HG02610 (cell line): ENCODE data around the gene SCARF2.
"Not testable (repeated sequence)": the region's sequence is repeated elsewhere in the genome, so short reads cannot be mapped to it uniquely, and the experiment has no call there.

Source experiments
- ATAC-seq: cut with Tn5 transposase; IDR thresholded peaks from one replicate; pipeline ENCODE4 v1.9.1; 2021; ENCODE audit warnings: mild to moderate bottlenecking, moderate library complexity; ENCODE audit not compliant: unreplicated experiment

Gene SCARF2

DNA sequence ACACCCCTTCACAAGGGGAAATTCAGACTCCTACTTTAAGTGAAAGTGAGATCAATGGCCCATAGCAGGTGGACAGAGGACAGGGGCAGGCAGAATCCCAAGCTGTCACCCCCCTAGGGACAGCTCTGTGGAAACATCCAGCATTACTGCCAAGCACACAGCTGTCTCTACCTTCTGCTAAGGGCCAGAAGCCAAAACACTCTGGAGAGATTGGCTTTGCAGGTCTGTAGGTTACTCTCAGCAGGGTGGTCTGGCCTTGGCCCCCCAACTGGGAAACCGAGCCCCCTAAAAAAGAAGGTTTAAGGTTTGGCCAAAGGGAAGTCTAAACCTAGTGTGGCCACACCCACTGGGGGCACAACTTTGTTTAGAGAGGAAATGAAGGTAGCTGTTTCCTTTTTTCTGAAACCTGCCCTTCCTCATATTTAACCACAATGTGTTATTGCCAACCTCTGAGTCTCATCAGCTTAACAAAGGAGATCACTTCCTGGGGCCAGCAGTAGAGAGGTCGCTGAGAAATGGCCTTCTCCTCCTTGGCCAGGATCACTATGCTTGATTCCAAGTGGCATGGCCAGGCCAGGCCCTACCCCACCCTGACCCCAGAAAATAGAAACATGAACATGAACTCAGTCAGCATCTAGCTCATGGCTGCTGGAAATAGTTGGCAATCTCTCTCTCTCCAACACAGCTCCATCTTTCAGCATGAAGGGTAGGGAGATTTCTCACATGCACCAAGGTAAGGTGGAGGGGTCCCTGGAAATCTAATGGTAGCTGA is 25.9 kb upstream of the SCARF2 start:
- no peak for ATAC-seq

DNA sequence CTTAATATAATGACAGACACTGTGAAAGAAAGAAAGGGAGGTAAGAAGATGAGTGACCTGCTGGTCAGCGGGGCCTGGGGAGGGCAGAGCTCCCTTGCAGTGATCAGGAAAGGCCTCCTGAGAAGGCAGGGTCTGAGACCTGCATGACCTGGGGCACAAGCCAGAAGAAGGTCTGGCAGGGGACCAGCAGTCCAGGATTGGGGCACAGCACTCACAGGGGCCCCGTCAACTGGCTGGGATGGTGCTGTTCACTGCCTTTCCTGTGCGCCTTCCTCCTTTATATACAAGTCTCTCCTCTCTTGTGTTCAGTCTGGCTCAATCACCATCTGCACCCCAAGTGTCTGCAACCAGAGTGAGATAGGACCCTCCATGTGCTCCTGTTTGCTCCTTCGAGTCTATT is 22.2 kb upstream of the SCARF2 start:
- no peak for ATAC-seq

DNA sequence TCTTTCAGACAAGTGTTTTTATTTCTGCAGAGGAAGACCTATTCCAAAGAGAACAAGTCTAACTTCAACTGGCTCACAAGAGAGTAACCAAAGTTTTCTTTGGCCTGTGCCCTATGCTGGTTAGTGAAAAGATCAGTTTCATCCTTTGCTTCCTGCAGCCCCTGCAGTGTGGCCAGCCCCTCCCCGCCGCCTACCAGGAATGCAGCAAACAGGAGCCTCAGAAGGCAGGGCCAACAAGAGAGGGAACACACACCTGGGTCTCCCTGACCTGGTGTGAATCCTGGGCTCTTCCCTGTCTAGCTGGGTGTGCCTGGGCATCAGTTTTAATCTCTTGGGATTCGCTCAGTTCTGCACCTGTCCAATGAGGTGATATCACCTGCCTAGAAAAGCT is 21.5 kb upstream of the SCARF2 start:
- ATAC-seq: no peak

DNA sequence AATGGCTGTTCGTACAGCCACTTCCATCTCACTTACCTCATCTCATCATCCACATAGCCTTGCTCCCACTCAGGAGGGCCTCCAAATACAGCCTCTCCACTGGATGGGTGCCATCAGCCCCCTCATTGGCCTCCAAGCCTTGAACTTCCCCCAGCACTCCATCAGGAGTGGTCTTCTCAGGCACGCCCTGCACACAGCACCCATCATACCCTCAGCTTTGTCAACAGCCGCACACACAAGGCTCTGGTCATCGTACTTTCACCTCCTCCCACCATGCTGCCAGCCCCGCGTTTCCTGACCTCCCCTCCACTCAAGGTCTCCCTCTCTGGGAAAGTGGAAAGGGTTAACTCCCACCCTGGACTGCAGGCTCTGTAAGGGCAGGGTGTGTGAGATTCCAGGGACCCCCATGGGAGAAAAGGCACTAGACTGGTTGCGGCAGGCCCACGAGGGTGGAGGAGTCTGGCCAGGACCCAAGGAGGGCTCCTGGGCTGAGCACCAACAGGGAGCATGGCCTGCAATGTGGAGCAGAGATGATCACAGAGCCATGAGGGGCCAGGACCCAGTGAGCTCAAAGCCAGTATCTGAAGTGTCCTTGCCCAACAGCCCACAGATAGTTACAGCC is 21.0 kb upstream of the SCARF2 start:
- ATAC-seq: no peak

- no peak for ATAC-seq
Observed at GRCh38 chr22:20457506-20458240, 20.0 kb upstream of the SCARF2 start.

GRCh38 chr22:20456722-20457076 is 19.1 kb upstream of the SCARF2 start:
- ATAC-seq: no peak

DNA sequence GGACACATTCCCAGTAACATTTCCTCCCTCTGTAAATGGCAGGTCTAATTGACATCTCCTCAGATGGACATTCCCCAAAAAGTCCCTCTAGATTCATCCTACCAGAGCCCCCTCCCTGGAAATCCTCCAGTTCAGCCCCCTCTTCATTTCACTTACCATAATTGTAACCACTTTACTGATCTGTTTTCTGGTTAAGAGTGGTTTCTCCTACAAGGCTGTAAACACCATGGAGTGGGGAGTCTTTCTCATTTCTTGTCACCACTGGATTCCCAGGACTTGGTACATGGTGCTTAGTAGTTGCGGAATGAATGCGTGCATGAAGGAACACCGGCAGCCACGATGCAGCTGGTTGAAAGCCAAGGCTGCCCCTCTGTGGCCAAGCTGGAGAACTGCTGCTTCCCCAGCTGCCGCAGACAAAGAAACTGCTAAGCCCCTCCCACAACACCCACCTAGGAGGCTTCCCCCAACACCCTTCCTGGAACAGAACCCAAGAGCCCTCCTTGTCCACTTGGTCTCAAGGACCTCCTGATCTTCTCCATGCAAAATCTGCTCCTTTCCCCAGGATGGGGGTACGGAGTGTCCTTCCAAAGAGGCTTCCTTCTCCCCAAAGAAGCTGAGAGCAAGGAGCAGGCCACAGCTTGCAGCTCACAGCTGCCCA is 18.6 kb upstream of the SCARF2 start:
- no peak for ATAC-seq

DNA sequence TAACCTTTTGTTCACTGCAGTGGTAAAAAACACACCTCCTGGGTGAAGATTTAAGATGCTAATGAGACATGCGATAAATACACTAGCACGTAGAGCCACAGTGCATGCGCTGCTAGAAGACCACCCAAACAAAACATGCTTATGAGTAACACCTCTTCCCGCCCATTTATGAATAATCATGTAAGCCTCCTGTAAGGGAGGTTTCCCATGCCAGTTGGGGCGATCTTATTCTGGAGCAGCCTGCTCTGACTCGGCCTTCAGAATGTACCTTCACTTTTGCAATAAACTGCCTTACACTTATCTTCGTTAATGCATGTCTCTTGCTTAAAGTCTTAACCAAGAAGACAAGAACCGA is 18.1 kb upstream of the SCARF2 start:
- ATAC-seq: no peak

DNA sequence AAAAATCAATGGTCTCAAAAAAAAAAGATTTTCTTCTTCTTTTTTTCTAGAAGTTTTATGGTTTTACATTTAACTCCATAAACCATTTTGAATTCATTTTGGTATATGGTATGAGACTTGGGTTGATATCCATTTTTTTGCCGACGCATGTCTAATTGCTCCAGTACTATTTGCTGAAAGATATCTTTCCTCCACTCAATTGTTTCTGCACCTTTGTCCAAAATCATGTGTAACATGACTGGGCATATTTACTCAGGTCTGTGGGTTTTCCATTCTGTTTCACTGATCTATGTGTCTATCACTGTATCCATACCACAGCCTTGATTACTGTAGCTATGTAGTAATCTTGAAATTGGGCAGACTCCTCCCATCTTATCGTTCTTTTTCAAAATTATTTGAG is 15.6 kb upstream of the SCARF2 start:
- ATAC-seq: no peak

DNA sequence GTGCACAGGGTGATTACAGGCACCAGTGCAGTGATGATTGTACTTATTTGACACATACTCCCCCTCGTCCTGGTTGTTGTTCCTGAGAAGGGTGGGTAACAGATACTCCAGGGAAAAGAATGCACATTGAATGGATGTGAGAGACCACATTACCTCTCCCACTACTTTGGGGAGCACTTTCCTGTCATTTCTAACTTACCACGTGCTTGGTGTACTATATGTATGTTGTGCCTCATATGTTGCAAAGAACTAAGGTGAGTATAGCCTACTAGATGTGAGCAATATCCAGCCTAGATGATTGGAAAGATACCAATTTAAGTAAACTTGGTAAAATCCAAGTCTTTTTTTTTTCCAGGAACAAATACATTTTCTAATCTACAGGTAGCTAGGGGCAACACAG is 14.3 kb upstream of the SCARF2 start:
- no peak for ATAC-seq

DNA sequence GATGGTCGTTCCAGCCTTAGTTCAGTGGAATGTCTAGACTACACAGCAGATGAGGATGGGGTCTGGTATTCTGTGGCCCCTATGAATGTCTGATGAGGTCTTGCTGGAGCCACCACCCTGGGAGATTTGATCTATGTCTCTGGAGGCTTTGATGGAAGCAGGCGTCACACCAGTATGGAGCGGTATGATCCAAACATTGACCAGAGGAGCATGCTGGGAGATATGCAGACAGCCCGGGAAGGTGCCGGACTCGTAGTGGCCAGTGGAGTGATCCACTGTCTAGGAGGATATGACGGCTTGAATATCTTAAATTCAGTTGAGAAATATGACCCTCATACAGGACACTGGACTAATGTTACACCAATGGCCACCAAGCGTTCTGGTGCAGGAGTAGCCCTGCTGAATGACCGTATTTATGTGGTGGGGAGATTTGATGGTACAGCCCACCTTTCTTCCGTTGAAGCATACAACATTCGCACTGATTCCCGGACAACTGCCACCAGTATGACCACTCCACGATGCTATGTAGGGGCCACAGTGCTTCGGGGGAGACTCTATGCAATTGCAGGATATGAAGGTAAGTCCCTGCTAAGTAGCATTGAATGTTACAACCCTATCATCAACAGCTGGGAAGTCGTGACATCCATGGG is 13.6 kb upstream of the SCARF2 start:
- not testable (repeated sequence) for ATAC-seq

DNA sequence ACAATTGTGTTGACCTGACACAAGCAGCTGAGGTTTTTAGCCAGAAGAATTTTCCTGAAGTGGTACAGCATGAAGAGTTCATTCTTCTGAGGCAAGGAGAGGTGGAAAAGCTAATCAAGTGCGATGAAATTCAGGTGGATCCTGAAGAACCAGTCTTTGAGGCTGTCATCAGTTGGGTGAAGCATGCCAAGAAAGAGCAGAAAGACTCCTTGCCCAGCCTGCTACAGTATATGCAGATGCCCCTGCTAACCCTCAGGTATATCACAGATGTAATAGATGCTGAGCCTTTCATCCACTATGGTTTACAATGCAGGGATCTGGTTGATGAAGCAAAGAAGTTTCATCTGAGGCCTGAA is 12.9 kb upstream of the SCARF2 start:
- no peak for ATAC-seq

- ATAC-seq: no peak
Observed at GRCh38 chr22:20449819-20450550, 12.4 kb upstream of the SCARF2 start.

- no peak for ATAC-seq
Observed at GRCh38 chr22:20448630-20449029, 11.0 kb upstream of the SCARF2 start.

- ATAC-seq: no peak
Observed at GRCh38 chr22:20446383-20446970, 8.9 kb upstream of the SCARF2 start.

DNA sequence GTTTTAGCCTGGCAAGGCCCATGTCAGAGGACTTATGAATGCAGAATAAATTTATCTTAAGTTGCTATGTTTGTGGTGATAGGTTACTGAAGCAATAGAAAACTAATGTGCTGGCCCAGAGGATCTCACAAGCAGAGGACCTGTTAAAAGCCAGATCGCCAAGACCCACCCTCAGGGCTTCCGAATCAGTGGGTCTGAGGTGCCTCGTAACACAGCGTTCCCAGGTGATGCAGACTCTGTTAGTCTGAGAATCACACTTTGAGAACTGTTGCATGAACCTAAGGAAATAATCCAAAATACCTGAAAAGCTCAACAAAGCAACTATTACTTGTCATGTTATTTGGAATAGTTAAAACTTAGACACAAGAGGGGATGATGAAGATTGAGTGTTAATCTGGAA is 6.7 kb upstream of the SCARF2 start:
- no peak for ATAC-seq

DNA sequence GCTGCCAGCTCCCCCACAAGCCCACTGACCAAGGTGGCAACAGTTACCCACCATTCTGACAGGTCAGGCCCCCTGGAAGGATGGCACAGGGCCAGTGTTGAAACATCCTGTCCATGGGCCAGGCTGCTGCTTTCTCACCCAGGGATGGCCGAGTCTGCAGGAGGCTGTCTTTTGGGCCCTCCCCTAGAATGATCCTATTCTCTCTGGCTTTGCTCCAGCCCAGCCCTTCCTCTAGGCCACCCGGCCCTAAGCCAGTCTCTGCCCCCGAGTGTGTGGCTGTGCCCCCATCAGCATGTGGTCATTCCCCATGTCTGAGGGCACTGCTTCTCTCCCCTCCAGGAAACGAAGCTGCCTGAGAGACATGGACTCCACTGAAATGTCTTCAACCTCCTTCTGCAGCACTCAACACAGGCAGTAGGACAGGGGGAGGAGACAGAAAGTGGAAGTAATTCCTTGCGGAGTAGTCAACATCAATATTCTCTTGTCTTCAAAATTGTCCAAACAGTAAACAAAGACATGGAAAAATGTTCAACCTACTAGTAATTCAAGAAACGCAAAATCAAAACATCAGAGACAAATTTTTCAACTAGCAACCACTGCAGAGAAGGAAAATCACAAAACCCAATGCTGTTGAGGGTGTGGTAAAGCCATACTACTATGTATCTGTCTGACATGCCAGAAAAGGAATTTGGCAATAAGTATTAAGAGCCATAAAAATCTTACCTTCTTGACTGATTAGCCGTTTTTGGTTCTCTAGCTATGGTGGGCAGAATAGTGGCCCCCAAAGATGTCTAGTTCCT is 5.1 kb upstream of the SCARF2 start:
- ATAC-seq: no peak

DNA sequence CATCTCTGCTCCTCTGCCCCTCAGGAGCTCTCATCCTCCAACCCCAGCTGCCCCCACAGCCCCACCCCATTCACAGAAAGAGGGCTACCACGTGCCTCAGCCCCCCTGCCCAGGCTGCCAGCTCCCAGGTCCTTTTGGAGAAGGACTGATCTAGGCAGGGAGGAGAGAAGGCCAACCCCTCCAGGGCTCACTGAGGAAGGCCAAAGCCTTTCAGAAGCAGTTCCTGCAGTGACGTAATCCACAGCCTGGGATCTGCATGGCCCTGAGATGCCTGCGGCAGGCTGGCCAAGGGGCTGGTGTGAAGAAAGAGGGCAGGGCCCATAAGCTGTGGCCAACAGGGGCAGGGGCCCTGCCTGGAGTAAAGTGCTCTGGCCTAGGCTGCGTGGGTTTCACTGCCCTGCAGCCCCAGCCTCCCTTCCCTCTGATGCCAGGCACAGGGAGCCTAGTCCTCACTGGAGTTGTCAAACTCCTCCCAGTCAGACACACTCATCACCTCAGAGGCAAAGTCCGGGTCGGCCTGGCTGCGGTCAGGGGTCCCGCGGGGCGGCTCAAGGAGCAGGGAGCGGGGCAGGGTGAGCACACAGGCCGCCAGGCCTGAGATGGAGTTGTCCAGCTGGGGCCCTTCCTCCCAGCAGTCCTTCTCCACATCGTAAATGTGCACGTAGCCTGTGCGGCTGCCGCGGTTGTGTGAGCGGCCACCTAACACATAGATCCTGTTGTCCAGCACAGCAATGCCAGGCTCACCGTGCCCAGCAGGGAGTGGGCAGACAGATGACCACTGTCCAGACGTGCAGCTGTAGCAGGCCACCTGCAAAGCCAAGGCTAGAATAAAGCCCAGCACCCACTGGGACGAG is 4.2 kb upstream of the SCARF2 start:
- no peak for ATAC-seq
